K562 (cell line): Measurements from ENCODE around the gene TSC22D3. TPM values are rescaled to one million over a fixed set of nuclear protein-coding genes. Genes with fewer than 3 reads are reported as not detected.

ENCODE experiments used
- ARID3B ChIP-seq: fragments of 250-450 bp; sonication (Bioruptor Pico); IDR thresholded peaks from 2 replicates; pipeline ENCODE4 v1.4.0; 2020; ENCODE audit warnings: borderline replicate concordance
- CHCHD3 ChIP-seq: fragments of 250-450 bp; sonication (Bioruptor Pico); IDR thresholded peaks from 2 replicates; pipeline ENCODE4 v2.1.2; 2022; ENCODE audit warnings: mild to moderate bottlenecking
- DACH1 ChIP-seq: fragments of 450-650 bp; IDR thresholded peaks from 2 replicates; pipeline ENCODE4 v1.6.1; 2018; ENCODE audit not compliant: partially characterized antibody
- EP400 ChIP-seq: fragments of 450-650 bp; IDR thresholded peaks from 2 replicates; pipeline ENCODE4 v1.6.1; 2017; ENCODE audit warnings: antibody characterized with exemption, mild to moderate bottlenecking, moderate library complexity
- EWSR1 ChIP-seq: fragments of 450-650 bp; IDR thresholded peaks from 2 replicates; pipeline ENCODE4 v1.6.1; 2018; ENCODE audit warnings: borderline replicate concordance, mild to moderate bottlenecking, low read depth, moderate library complexity; ENCODE audit not compliant: partially characterized antibody
- JUND ChIP-seq, 2 experiments: IDR thresholded peaks; 2 replicates in 1 of 2; 3 replicates in 1 of 2; pipeline ENCODE4 v1.6.1; 2011; ENCODE audit warnings: borderline replicate concordance in 2 of 2, low read depth in 2 of 2, low read length in 2 of 2, improper control_type of control experiment in 1 of 2, missing biosample characterization in 1 of 2, missing genetic modification characterization in 1 of 2, missing genetic modification reagents in 1 of 2
- MTA3 ChIP-seq: fragments of 450-650 bp; formaldehyde crosslinking; IDR thresholded peaks from 2 replicates; pipeline ENCODE4 v1.6.1; 2017; ENCODE audit warnings: mild to moderate bottlenecking, borderline replicate concordance
- MXI1 ChIP-seq: IDR thresholded peaks from 2 replicates; pipeline ENCODE4 v1.6.1; 2011; ENCODE audit warnings: low read depth, mild to moderate bottlenecking, improper control_type of control experiment, low read length
- MYC ChIP-seq, 2 experiments: fragments of 250-450 bp in 1 of 2; sonication (Bioruptor Pico) in 1 of 2; IDR thresholded peaks; 2 replicates each; pipeline versions ENCODE4 v1.5.1 to v1.6.1; 2012 to 2021; ENCODE audit warnings: low read depth in 2 of 2, borderline replicate concordance in 1 of 2, improper control_type of control experiment in 1 of 2, low read length in 1 of 2, mild to moderate bottlenecking in 1 of 2, moderate library complexity in 1 of 2
- POLR2A ChIP-seq: fragments of 450-650 bp; conservative IDR thresholded peaks from 2 replicates; pipeline ENCODE4 v1.6.1; 2016
- TEAD2 ChIP-seq: fragments of 450-650 bp; IDR thresholded peaks from 2 replicates; pipeline ENCODE4 v1.6.1; 2016; ENCODE audit warnings: missing genetic modification characterization, control low read depth, missing compliant biosample characterization
- ZNF121 ChIP-seq: sonication (generic); formaldehyde crosslinking; conservative IDR thresholded peaks from 2 replicates; pipeline ENCODE4 v1.8.0; 2022; ENCODE audit warnings: missing genetic modification reagents
- ZNF395 ChIP-seq: fragments of 200-800 bp; sonication (Bioruptor generic); IDR thresholded peaks from 2 replicates; pipeline ENCODE4 v1.6.1; 2017; ENCODE audit warnings: missing genetic modification characterization, missing compliant biosample characterization
- ZNF511 ChIP-seq: sonication (generic); formaldehyde crosslinking; IDR thresholded peaks from 2 replicates; pipeline ENCODE4 v1.8.0; 2022; ENCODE audit warnings: mild to moderate bottlenecking, missing genetic modification reagents
- polyA plus RNA-seq, 8 experiments: library from polyadenylated mRNA; depleted of rRNA in 4 of 8; stranded (reverse) in 5 of 8; unstranded in 3 of 8; fragments of >200 nt; fragmentation: Nextera tagmentation in 2 of 8; fragmentation: Illumina TruSeq in 1 of 8; extraction: Ambion mirVana in 2 of 8; extraction: Trizol in 1 of 8; gene quantifications; 2 replicates each; pipeline versions ENCODE4 v1.2.1 to v1.2.3, GENCODE V29; 2011 to 2014; ENCODE audit warnings: inconsistent platforms in 1 of 8, missing spikeins in 1 of 8
- total RNA-seq, 7 experiments: library from RNA; depleted of rRNA in 6 of 7; stranded (reverse); fragments of >200 nt in 6 of 7; fragmentation: Illumina TruSeq in 2 of 7; extraction: Trizol in 2 of 7; gene quantifications; 2 replicates each; pipeline versions ENCODE4 v1.2.1 to v1.2.3, GENCODE V29; 2011 to 2021; ENCODE audit warnings: low replicate concordance in 1 of 7
- TF ChIP-seq, protein P1 (sequence below), 2 experiments: fragments of 200-800 bp in 1 of 2; sonication (Bioruptor generic) in 1 of 2; sonication (generic) in 1 of 2; formaldehyde crosslinking in 1 of 2; IDR thresholded peaks in 1 of 2; conservative IDR thresholded peaks in 1 of 2; 2 replicates each; pipeline versions ENCODE4 v1.5.0 to v1.6.1; 2016 to 2020; ENCODE audit warnings: missing compliant biosample characterization in 1 of 2, missing genetic modification characterization in 1 of 2, missing genetic modification reagents in 1 of 2
- TF ChIP-seq, protein P2 (sequence below), 2 experiments: fragments of 150-350 bp in 1 of 2; IDR thresholded peaks; 2 replicates each; pipeline ENCODE4 v1.6.1; 2012 to 2016; ENCODE audit warnings: low read depth in 2 of 2, low read length in 2 of 2, mild to moderate bottlenecking in 1 of 2, moderate library complexity in 1 of 2

TSC22D3 gene
- total and polyA plus RNA-seq, 9 of the 15 experiments (the other 6 are each of a cell fraction or from before 2014, with no cell fraction given) = 0.48 to 3.0 (median 0.87) TPM

DNA sequence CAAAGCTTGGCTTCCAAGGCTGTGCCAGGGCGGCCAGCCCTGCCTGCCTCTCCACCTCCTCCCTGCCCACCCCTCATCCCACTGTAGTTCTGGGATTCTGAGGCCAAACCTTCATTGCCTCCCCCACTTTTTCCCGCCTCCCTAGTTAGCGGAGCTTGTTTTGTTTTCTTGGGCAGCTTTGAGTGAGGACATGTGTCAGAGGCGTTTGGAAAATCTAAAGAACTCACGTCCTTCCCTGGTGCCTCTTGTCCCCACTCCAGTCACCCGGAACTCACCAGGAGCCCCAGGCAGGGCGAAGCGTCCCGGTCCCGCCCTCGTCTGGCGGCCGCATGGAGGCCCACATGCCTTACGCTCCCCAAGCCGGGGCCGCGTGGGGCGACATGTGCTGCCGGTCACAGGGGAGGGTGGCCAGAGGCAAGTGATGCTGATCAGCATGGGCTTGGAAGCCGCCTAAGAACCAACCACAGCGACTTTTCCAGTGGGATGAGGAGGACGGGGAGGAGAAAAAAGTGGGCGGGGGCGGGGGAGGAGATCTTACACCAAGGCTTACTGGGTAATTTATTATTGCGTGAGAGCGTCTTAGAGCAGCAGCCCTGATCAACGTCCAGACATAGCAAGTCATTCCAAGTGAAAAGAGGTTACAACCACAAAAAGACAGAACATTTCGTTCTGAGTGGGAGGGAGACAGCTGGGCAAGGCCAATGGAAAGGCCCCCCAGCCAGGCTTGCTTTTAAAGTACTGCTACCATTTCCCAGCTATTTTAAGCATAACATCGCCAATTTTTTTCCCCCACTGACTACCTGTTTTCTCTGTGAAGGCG, 98.8 kb downstream of the TSC22D3 start (continued):
- TF ChIP-seq DACH1 = no peak
- TF ChIP-seq JUND (IDR thresholded peaks at IDR 0.05; ENCODE audit: borderline replicate concordance, low read depth, low read length) = 0 out of 2 replicates have a peak, but pooled peaks have one; percentile 18
- no peak; the same call in 2 of the 3 replicates for TF ChIP-seq JUND (tag; IDR thresholded peaks at IDR 0.05; ENCODE audit: borderline replicate concordance, low read depth, low read length)
- no peak for TF ChIP-seq ZNF395 (CRISPR knock-in tag)
- TF ChIP-seq MXI1 = peak; percentile 40; the same call in 1 of the 2 replicates
- TF ChIP-seq ZNF511 (CRISPR knock-in tag) = peak; percentile 84
- no peak for TF ChIP-seq TEAD2 (tag)
- peak; percentile 99 for TF ChIP-seq MYC (IDR thresholded peaks at IDR 0.05; ENCODE audit: low read depth, low read length)
- TF ChIP-seq MYC (CRISPR knock-in tag; IDR thresholded peaks at IDR 0.05; ENCODE audit: borderline replicate concordance, low read depth) = peak; percentile 89; the same call in 1 of the 2 replicates
- TF ChIP-seq MTA3 = 0 out of 2 replicates have a peak, but pooled peaks have one; percentile 29
- TF ChIP-seq POLR2A = peak; percentile 72
- no peak for TF ChIP-seq ZNF121
- TF ChIP-seq EWSR1 = no peak
- no peak for TF ChIP-seq ARID3B (CRISPR knock-in tag)
- TF ChIP-seq CHCHD3 = no peak
- TF ChIP-seq, protein P1, sequence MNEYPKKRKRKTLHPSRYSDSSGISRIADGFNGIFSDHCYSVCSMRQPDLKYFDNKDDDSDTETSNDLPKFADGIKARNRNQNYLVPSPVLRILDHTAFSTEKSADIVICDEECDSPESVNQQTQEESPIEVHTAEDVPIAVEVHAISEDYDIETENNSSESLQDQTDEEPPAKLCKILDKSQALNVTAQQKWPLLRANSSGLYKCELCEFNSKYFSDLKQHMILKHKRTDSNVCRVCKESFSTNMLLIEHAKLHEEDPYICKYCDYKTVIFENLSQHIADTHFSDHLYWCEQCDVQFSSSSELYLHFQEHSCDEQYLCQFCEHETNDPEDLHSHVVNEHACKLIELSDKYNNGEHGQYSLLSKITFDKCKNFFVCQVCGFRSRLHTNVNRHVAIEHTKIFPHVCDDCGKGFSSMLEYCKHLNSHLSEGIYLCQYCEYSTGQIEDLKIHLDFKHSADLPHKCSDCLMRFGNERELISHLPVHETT (CRISPR knock-in tag; conservative IDR thresholded peaks at IDR 0.05 in 1 of 2, IDR thresholded peaks at IDR 0.05 in 1 of 2) = no peak
- TF ChIP-seq, protein P2, sequence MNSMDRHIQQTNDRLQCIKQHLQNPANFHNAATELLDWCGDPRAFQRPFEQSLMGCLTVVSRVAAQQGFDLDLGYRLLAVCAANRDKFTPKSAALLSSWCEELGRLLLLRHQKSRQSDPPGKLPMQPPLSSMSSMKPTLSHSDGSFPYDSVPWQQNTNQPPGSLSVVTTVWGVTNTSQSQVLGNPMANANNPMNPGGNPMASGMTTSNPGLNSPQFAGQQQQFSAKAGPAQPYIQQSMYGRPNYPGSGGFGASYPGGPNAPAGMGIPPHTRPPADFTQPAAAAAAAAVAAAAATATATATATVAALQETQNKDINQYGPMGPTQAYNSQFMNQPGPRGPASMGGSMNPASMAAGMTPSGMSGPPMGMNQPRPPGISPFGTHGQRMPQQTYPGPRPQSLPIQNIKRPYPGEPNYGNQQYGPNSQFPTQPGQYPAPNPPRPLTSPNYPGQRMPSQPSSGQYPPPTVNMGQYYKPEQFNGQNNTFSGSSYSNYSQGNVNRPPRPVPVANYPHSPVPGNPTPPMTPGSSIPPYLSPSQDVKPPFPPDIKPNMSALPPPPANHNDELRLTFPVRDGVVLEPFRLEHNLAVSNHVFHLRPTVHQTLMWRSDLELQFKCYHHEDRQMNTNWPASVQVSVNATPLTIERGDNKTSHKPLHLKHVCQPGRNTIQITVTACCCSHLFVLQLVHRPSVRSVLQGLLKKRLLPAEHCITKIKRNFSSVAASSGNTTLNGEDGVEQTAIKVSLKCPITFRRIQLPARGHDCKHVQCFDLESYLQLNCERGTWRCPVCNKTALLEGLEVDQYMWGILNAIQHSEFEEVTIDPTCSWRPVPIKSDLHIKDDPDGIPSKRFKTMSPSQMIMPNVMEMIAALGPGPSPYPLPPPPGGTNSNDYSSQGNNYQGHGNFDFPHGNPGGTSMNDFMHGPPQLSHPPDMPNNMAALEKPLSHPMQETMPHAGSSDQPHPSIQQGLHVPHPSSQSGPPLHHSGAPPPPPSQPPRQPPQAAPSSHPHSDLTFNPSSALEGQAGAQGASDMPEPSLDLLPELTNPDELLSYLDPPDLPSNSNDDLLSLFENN (IDR thresholded peaks at IDR 0.05; ENCODE audit: low read depth in 2 of 2, low read length in 2 of 2) = no peak
- peak; percentile 96 for TF ChIP-seq EP400
